ENCODE results near the gene EHHADH.
A peak's percentile ranks its signal among the peaks of the same experiment; 100 is the strongest.

Gene EHHADH

DNA sequence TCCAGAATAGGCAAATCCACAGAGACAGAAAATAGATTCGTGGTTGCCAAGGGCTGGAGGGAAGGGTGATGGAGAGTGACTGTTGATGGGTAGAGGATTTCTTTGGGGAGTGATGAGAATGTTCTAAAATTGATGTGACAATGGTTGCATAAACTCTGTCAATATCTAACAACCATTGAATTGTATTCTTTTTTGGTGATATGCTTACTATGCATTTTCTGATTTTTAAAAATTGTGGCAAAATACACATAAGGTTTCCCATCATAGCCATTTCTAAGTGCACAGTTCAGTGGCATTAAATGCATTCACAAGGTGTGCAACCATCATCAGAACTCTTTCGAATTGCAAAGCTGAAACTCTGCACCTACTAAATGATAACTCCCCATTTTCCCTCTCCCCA, 56.8 kb downstream of the EHHADH start:
- ATAC-seq (no peak), DNase-seq (no peak)

DNA sequence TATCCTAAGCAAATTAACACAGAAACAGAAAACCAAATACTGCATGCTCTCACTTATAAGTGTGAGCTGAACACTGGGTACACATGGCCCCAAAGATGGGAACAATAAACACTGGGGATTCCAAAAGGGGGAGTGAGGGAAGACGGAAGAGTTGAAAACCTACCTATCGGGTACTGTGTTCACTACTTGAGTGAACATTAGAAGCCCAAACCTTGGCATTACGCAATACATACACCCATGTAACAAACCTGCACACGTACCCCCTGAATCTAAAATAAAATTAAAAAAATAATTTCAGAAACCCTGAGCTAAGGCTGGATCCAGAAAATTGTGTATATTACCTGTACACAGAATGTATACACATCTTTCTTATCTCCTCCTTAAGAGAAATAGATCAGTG, 58.2 kb downstream of the EHHADH start:
- no peak for ATAC-seq
- no peak for DNase-seq

DNA sequence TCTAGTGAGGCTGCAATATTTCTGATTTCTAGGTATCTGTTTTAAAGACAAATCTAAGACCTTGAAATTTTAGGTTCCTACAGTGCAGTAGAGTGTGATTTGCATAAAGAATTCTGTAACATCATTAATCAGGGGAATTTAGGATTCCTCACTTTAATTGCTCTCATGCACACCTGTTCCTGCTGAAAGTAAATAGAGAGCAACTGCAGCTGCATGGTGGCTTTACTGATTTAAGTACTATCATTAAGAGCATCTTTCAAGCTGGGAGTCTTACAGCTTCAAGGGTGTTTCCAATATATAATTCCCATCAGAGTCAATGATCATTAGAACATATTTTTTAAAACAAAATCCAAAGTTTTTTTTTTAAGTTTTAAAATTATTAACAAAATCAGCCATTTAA, 65.0 kb downstream of the EHHADH start:
- DNase-seq: no peak
- ATAC-seq: no peak

DNA sequence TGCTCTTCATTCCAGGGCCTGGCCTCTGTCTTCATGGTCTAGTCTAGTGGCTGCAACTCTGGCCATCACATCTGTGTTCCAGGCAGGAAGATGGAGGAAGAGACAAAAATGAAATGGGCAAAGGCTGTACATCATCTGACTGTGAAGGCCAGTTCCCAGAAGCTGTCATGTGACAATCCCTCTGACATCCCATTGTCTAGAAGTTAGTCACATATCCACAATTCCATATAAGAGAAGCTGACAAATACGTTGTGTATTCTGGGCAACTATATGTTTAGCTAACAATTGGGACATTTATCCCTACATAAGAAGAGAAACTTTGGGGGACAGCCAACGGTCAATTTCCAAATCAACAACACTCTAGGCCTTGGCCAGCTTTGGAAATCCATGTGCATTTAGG, 66.5 kb downstream of the EHHADH start:
- ATAC-seq: no peak
- DNase-seq: no peak

DNA sequence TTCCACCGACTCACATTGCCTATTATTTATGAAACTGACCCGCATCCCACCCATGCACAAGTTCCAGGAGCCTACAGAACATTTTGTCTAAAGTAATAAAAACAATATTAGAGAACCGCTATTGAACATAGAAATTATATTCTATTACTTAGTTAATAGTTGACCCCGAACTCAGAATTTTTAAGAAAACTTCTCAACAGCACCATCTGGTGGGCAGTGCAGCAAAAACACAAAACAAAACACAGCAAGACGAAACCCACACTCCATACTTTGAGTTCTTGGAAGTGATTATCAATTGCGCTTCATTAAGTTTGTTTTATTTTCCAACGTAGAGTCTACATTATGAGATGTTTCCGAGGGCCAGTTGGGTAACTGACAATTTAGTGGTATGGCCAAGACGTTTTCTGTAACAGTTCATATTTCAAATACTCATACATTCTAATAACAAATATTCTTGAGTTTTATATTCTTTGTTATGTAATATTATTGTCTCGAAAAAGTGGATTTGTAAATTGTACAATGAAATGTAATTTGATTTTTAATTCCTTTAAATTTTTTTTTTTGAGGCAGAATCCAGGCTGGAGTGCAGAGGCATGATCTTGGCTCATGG, 77.0 kb downstream of the EHHADH start:
- ATAC-seq: no peak
- peak; percentile 30 for DNase-seq

DNA sequence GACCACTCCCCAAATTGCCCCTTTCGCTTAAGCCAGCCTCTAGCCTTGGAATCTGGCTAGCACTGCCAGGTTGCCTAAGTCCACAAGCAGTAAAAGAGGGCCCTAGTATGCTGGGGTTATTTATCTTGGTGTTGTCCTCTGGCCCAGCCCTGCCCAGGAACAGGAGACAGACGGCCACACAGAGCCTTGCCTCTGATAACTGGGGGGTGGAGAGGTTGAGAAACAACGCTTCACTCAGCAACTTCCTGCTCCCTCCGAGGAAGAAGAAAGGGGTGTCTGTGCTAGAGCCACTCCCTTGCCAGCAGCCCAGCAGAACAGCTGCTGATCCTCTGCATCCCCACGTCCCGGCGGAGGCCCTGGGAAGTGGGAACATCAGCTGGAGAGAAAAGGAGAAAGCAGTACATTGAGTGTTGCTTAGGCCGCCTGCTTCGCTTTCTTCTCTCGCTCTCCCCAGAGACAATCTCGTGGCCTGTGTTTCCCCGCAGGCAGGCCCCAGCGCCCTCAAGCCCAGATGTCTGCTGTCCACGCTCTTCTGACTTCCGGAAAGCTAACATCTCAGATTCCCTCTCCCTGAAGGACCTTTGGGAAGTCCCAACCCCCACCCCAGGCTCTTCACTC, 78.4 kb downstream of the EHHADH start:
- ATAC-seq: no peak
- no peak for DNase-seq

DNA sequence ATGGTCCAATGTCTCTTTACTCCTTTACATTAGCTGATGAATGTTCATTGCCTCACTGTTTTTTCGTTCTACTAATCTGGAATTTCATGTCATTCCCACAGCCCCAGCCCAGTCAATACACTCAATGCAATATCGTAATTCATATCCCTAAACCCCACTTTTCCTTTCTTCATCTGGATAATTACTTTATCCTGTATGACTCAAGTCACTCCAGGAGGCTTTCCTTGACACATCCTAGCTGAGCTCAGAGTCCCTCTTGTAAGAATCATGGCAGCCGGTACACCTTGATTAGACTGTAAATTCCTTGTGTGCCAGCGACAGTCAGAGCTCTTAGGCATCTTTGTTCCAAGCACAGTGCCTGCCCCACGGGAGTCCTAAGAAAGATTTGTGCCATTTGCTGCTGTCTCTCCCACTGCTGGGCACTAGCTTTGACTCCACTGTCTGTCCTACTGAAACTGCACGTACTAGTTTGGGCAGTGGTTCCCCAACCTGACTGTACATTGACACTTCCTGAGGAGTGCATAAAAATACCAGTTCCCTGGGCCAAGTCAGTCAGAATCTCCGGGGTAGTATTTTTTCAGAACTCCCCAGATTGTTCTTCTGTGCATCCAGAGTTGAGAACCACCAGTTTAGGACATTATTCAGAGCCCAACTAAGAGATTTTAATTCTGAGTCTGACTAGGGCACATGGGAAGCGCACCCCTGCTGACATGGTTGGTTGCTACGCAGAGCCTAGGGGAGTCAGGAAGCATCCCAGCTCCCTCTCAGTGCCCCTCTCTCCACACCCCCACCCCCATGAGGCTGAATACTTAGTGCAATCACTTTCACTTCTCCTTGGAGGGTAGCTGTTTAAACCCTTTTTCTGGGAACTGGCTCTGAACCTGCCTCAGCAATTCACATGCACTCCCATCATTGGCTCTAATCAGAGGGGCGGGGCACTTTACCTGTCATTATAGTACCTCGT, 81.5 kb downstream of the EHHADH start:
- DNase-seq (no peak), ATAC-seq (no peak)

DNA sequence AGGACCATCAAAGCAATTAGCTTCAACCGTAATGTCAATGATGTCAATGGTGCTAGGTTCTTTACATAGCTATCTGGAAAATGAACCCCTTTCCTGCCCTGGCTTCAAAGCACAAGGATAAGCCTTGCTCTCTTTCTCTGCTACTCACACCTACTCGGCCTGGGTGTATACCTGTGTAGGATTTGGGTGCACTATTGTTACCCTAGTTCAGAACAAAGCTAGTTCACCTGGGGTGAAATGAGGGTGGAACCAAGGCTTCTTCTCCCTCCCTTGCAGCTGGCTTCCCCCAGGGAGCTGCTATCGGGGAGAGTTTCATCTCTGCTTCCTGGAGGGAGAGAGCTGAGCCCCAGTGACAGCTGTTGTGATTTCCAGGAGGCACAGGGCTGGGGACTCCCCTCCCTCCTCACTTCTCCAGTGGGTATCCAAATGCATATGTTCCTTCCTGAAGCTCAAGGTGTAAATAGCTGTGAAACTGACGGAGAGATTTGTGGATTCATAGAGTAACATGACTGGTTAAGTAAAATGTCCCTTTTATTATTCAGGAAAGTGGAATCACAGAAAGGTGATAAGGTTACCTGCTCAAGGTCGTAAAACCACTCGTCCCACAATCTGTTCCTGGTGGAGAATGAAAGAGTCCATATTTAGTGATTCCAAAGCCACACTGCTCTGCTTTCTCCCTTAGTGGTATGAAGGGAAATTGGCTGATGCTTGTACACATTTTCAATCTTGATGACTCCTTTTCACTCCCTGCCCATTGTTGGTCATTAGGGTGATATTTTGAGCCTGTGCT, 89.2 kb downstream of the EHHADH start:
- no peak for ATAC-seq
- no peak for DNase-seq

DNA sequence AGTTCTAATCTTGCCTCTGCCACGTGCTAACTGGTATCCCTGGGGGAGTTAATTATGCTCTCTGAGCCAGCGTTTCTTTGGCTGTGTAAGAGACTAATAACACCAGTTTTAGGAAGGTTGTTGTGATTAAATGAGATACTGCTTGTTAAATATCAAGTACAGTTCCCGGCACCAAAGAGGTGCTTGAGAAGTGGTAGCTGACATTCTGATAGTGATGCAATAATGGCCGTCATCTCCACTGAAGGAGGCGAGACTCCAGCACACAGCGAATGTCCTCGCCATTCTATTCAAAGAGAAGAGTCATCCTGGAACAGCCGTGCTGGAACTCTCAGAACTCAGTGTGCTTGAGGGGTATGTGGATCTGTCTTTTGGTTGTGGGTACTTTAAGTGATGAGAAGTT, 91.2 kb downstream of the EHHADH start:
- DNase-seq: no peak
- no peak for ATAC-seq

DNA sequence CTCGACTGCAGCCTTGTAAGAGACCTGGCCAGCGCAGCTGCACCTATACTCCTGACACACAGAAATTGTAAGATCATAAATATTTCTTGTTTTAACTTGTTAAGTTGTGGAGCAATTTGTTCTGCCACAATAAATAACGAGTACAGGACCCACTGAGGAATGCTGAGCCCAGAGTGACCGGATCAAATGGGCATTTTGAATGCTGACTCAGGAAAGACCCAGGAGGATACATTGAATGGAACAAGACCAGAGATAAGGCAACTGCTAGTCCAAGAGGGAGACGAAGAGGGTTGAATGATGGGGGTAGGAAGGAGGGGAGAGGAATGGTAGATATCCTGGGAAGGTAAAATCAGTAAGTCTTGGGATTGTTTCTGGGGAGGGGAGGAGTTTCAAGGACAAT, 92.1 kb downstream of the EHHADH start:
- ATAC-seq (no peak), DNase-seq (no peak)

DNA sequence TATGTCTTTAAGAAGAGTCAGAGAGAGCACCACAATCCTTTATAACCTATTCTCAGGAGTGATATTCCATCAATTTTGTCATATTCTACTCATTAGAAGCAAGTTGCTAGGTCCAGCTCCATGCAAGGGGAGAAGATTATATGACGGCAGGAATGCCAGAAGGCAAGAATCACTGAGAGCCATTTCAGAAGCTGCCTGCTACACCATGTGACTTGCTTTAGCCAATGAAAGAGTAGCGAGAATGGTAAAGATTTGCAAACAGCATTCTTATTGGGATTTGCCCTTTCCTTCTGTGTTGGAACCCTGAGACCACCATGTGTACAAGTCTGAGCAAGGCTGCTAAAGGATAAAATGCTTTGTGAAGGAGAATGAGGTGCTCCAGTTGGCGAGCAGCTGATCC, 96.5 kb downstream of the EHHADH start:
- ATAC-seq: no peak
- DNase-seq: no peak

DNA sequence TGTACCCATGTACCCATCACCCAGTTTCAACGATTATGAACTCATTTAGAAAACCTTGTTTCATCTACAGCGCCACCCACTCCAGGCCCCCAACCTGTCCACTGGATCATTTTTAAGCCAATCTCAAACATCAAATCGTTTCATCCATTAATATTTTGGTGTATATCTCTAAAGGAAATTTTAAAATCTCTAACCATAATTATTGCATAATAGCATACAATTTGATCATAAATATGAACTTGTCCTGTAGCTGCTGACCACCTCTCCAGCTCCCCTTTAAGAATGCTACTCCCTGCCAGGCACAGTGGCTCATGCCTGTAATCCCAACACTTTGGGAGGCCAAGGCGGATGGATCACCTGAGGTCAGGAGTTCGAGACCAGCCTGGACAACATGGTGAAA, 98.2 kb downstream of the EHHADH start:
- ATAC-seq (no peak), DNase-seq (no peak)

DNA sequence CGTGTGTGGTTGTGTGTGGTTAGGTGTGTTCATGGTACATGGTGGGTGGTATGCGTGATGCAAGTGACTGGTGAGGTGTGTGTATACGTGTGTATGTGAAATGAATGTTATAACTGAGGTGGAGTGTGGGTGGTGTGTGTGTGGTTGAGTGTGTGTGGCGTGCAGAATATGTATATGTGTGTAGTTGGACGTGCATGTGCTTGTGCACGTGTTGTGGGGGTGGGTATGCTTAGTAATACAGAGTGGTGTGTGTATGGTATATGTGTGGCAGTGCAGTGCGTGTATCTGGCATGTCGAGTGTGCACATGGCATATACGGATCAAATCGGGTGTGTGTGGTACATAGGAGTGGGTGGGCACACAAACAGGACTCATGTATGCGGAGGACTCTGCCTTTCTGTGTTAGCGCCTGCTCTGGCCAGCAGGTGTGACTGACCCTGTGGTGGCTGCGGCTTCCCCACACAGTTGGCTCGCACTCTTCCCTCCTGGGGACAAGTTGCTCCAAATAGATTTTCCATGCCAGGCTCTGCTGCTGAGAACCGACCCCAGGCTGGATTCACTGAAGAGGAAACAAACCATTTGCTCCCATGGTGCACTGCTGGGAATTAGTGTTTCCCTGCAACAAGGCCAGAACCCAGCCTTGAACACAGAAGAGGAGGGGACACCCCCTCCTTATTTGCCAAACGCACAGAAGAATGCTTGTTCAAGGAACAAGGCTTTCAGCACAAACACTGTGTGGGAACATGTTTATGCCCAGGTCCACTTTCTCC, 99.8 kb downstream of the EHHADH start:
- no peak for ATAC-seq
- DNase-seq: no peak

DNA sequence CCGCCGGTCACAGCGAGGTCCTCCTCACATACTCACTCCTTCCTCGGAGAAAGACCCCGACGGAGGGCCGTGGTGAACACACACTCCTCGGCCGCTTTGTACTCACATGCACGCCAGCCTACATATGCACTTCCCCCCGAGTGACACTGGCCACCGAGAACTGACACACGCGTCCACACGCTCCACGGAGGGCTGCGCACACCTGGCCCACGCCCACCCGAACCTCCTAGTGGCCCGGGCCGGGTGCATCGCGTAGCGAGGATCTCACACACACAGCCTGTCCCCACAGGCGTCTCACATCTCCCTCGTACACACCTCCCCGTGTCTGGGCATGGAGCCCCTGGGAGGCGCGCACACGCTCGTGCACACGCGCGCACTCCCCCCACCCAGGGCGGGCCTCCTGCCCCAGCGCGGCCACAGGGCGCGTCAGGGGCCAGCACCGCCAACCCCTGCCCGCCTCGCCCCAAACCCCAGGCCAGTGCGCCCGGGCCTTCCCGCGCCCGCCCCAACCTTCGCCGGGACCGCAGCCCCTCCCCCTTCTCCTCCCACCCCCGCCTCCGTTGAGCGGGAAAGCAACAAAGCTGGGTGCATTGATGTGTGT, 100.6 kb downstream of the EHHADH start:
- peak; percentile 5 for DNase-seq

DNA sequence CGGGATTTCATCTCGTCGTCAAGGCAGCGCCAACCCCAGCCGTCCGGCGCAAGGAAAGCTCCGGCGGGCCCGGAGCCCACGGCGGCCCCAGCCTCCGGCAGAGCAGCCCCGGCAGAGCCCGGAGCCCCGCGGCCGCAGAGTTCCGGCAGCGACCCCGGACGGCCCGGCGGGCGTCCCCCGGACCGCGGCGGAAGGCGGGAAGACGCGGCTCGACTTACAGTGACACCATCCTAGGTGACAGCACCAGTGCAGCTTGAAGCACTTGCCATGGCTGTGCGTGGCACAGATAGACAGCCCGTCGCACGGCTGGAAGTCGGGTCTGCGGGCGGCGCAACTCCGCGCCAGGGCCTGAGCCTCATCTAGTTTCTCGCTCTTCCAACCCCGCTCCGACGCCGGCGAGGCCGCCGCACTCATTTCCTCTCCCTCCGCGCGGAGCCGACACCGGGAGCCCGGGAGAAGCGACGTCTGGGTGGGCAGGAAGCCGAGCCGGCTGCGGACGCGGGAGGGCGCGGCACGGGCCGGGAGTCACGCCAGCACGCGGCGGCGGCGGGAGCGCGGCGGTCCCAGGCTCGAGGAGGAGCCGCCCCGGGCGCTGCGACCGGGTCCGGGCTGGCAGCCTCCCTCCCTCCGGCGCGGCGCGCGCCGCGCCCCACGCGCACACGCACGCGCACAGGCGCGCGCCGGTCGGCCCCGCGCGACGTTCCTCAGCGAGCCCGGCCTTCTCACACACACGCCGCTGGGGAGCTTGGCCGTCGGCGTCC, 101.3 kb downstream of the EHHADH start, which contains the start of gene C3orf70:
TSS of gene C3orf70 (minus strand) at position 651 of the 761 bp plus-strand sequence. CDS start at position 414, 237 bp downstream.
- DNase-seq: peak; percentile 31
- ATAC-seq: peak; percentile 68

More for the DNA sequence above, 100.6 kb downstream of the EHHADH start:
- peak; percentile 29 for ATAC-seq

DNA sequence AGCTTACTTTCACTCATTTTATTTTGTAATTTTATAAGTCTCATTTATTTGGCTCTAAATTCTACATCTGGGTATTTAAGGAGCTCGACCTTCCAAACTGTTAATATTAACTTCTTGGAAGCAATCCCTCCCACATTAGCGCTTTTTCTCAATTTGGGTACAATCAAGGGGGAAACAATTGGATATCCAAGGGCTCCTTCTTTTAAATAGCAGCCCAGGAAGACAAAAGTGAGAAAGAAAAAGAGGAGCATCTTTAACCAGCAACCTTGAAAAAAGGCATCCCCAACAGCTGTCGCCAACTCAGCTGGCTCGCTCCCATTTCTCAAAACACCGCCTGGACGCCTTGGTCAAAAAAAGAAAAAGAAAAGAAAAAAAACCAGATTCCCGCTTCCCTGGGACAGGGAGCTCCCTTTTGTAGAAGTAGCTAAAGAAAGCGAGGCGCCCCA, 101.9 kb downstream of the EHHADH start:
- DNase-seq (no peak), ATAC-seq (no peak)

DNA sequence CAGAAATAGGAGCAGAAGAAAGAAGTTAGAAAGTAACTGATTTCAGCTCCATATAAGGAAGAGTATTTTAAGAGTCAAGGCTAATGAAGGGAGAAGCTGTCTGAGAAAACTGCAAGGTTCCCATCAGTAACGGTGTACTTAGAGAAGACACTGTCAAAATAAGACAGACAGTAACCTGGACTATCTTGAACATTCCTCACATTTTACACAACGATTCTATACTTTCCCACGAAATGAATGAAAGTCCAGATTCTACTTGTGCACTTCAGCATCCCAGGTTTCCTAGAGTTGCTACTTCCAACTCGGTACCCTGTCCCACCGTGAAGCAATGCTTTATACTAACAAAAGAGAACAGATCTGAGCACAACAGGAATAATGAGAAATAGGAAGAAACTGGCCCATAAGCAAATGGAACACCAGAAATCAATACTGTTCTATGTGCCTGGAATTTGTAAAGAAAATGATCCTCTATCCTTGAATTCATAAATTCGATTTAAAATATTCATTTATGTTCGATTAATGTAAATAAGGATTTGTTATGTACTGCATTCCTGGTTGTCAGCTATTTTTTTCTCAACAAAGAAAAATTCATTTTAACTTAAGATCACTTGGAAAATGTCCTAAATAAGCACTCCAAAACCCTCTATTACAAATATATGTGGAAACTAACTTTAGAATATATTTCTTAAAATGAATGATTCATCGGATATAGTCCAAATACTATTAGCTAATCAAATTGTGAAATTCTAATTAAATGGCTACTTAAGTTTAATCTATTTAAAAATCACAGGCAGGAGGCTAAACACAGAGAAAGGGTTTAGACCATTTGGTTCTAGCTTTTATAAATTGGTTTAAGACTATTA, 102.5 kb downstream of the EHHADH start:
- no peak for ATAC-seq
- no peak for DNase-seq

DNA sequence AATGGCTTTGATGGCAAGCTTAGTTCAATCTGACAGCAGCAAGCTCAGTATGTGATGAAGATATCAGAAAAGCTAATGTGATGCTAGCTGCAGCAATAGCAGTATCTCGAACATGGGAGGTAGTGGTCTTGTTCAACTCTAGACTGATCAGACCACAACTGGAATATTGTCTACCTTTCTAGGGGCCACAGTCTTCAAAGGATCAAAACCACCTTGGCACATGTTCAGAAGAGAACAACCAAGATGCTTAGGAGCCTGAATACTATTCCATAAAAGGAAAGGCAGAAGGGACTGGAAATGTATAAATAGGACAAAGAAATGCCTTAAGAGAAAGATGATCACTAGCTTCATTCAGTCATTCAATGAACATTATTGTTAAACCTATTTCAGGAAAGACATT, 103.3 kb downstream of the EHHADH start:
- no peak for DNase-seq
- no peak for ATAC-seq

DNA sequence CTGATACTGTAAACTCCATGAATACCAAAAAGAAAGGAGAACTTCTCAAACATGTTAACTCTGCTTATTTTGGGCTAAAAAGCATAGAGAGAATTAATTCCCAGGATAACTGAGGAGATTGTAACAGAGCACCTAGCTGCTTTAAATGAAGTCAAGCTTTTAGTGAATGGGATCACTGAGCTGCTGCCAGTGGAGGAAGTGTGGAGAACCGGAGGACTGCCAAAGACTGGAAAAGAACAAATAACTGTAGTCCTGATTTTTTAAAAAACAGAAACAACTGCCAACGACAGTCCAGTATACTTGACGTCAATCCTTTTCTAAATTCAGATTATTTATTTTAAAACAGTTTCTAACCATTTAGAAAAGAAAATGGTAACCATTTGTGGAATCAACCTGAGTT, 104.3 kb downstream of the EHHADH start:
- no peak for ATAC-seq
- DNase-seq: no peak
